Muscle of back (tissue), 11 donors: ENCODE measurements around the gene CCDC102A. TPM values are rescaled to one million over a fixed set of nuclear protein-coding genes. Genes with fewer than 3 reads are reported as not detected.

Source experiments
- DNase-seq, 3 donors: peaks; one replicate each; pipeline versions ENCODE4 v3.0.0 to v3.0.0-alpha.2; 2013
- polyA plus RNA-seq, 10 donors: library from polyadenylated mRNA; unstranded; fragments of 120-200 nt; gene quantifications; one replicate each; pipeline ENCODE4 v1.2.1, GENCODE V29; 2013; ENCODE audit not compliant: insufficient read length in 10 of 10

Gene CCDC102A
- polyA plus RNA-seq, 10 donors, result 8.0 to 21.6 (median 12.2) TPM

DNA sequence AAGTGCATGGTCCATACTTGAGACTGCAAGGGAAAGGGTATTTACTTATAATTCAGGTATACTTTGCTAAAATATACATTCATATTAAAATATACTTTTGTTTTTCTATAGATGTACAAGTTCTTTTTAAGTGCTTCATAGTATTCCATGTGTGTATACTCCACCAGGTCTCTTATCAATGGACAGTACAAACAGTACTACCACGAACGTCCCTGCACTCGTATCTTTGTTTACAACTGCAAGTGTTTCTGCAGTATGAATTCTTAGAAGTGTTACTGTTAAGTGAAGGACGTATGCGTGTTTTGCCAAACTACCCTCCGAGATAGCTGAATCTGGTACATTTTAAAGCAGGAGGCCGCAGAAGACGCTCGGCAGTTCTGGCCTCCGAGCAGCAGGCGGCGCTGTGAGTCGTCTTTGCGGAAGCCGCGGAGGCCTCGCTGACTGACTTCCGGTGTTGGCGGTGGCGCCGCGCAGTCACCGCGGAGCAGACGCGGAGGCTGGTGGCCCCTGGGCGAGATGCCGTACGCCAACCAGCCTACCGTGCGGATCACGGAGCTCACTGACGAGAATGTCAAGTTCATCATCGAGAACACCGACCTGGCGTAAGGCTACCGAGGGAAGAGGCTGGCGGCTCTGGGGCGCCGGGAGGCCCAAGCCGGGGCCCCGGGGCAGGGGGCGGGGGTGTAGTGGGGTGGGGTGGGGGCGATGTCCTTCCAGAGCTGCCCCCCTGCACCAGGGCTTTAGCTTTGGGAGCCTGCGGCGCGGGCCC, 74.0 kb downstream of the CCDC102A start, which contains the start of gene POLR2C:
Gene POLR2C (plus strand): TSS at position 471 of the 769 bp plus-strand sequence. CDS start 46 bp downstream, at position 517.
- DNase-seq, result peak; percentile 80 to 95 (median 91)

Other genes starting within 250 kb of the CCDC102A start
- gene CCL22, start 177.8 kb downstream of the CCDC102A start, polyA plus RNA-seq, result under 1 TPM in 9 of 10 donors, not detected in 1; 0.07 to 0.33 (median 0.11) TPM
- 1 to 10 TPM; 2.7 to 7.5 (median 4.7) TPM for gene CX3CL1, start 164.1 kb downstream of the CCDC102A start, polyA plus RNA-seq
- not detected for gene CCL17, start 131.8 kb downstream of the CCDC102A start, polyA plus RNA-seq
- gene CIAPIN1, start 89.2 kb downstream of the CCDC102A start, polyA plus RNA-seq, result 10 to 100 TPM; 48.7 to 67.3 (median 57.0) TPM
- 10 to 100 TPM; 51.2 to 78.0 (median 61.3) TPM for gene COQ9, start 89.1 kb downstream of the CCDC102A start, polyA plus RNA-seq
- 10 to 100 TPM; 41.6 to 53.7 (median 47.0) TPM for gene POLR2C, start 73.9 kb downstream of the CCDC102A start, polyA plus RNA-seq
- 10 to 100 TPM in 3 of 10 donors, 1 to 10 TPM in 7; 7.3 to 16.7 (median 9.3) TPM for gene DOK4, start 50.1 kb downstream of the CCDC102A start, polyA plus RNA-seq
- gene ADGRG5, start 6.1 kb upstream of the CCDC102A start, polyA plus RNA-seq, result 1 to 10 TPM in 9 of 10 donors, under 1 TPM in 1; 0.74 to 1.7 (median 1.5) TPM
- 10 to 100 TPM in 2 of 10 donors, 1 to 10 TPM in 8; 4.4 to 19.3 (median 6.1) TPM for gene ADGRG1, start 92.1 kb upstream of the CCDC102A start, polyA plus RNA-seq
- under 1 TPM; 0.08 to 0.56 (median 0.19) TPM for gene ADGRG3, start 131.7 kb upstream of the CCDC102A start, polyA plus RNA-seq
- under 1 TPM in 4 of 10 donors, not detected in 6; 0.07 to 0.23 (median 0.15) TPM for gene DRC7, start 158.2 kb upstream of the CCDC102A start, polyA plus RNA-seq
- gene KATNB1, start 199.2 kb upstream of the CCDC102A start, polyA plus RNA-seq, result 10 to 100 TPM; 22.5 to 46.2 (median 36.3) TPM